ENCODE results near the gene ADM2.
A peak's percentile ranks its signal among the peaks of the same experiment; 100 is the strongest.

ADM2 gene

DNA sequence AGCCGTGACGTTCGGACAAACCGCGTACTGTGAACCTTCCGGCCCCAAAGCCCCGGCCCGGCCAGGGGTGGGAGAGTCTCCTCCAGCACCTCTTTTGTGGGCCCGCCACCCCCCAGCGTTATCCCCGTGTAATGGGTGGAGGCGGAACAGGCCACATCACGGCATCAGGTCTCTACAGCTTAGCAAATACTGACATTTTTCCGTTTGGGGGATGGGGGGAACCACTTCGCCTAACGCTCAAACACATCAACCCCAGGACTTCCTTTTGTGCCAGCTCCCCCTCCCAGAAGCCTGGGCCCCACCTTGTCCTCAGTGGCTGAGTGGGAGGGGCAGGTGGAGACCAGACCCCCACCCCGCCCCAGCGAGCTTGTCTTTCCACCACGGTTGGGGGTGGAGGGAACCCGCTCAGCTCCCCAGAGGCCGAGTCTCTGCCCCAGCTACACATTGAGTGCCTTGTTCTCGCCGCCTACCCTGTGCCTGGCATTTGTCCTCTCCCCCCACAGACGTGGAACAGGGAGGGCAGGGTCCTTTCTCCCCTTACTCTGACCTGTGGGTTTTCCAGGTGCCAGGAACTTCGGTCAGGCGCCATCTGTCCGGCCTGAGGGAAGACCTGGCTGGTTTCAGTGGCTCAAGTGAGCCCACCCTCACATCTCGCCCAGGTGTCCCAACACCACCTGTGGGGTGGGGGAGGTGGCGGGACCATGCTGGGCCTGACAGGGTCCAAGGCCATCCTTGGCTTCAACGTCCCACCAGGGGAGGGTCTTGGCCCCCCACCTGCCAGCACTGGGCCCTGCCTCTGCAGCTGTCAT, 36.1 kb upstream of the ADM2 start:
- Histone ChIP-seq H3K27me3 (ENCODE audit: control insufficient read depth, low read length) (no peaks in the 10 kb centered on the region), H3K27ac (ENCODE audit: low read depth, low read length) (peak overlapping the region; percentile 35; the same call in 1 of the 2 replicates), H3K9me2 (replicated peaks; ENCODE audit: control insufficient read depth, low read length) (no peaks in the 10 kb centered on the region), H3K36me3 (ENCODE audit: control insufficient read depth, low read length) (peaks cover 77% of the 10 kb centered on the region), H3K4me3 (ENCODE audit: low read length) (no peak overlapping the region), H3K4me2 (ENCODE audit: low read length) (no peak overlapping the region), H3K4me1 (ENCODE audit: control insufficient read depth, low read length) (peaks cover 29% of the 10 kb centered on the region), H3K9me3 (ENCODE audit: control insufficient read depth, insufficient read depth, low read length) (no peaks in the 10 kb centered on the region), H3F3A (ENCODE audit: control insufficient read depth, insufficient read depth) (peaks cover 36% of the 10 kb centered on the region), H3K79me2 (ENCODE audit: control insufficient read depth, low read length) (peaks cover 16% of the 10 kb centered on the region), H4K20me1 (ENCODE audit: control insufficient read depth, insufficient read depth, low read depth, low read length) (no peaks in the 10 kb centered on the region; the same call in 1 of the 2 replicates)
- TF ChIP-seq EZH2phosphoT487 (IDR thresholded peaks at IDR 0.05; ENCODE audit: borderline replicate concordance, low read length), result no peak
- TF ChIP-seq, protein P1, sequence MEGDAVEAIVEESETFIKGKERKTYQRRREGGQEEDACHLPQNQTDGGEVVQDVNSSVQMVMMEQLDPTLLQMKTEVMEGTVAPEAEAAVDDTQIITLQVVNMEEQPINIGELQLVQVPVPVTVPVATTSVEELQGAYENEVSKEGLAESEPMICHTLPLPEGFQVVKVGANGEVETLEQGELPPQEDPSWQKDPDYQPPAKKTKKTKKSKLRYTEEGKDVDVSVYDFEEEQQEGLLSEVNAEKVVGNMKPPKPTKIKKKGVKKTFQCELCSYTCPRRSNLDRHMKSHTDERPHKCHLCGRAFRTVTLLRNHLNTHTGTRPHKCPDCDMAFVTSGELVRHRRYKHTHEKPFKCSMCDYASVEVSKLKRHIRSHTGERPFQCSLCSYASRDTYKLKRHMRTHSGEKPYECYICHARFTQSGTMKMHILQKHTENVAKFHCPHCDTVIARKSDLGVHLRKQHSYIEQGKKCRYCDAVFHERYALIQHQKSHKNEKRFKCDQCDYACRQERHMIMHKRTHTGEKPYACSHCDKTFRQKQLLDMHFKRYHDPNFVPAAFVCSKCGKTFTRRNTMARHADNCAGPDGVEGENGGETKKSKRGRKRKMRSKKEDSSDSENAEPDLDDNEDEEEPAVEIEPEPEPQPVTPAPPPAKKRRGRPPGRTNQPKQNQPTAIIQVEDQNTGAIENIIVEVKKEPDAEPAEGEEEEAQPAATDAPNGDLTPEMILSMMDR (IDR thresholded peaks at IDR 0.05; ENCODE audit: low read depth, low read length, poor library complexity, severe bottlenecking), result no peak

GRCh38 chr22:50445880-50446707, 35.2 kb upstream of the ADM2 start:
- H3K27ac ChIP-seq (ENCODE audit: low read depth, low read length), result peak overlapping the region; percentile 35; the same call in 1 of the 2 replicates
- no peaks in the 10 kb centered on the region for H3K9me2 ChIP-seq (replicated peaks; ENCODE audit: control insufficient read depth, low read length)
- no peak overlapping the region for H3K4me3 ChIP-seq (ENCODE audit: low read length)
- H3K4me2 ChIP-seq (ENCODE audit: low read length), result no peak overlapping the region
- no peaks in the 10 kb centered on the region for H3K9me3 ChIP-seq (ENCODE audit: control insufficient read depth, insufficient read depth, low read length)
- peaks cover 44% of the 10 kb centered on the region for H3F3A ChIP-seq (ENCODE audit: control insufficient read depth, insufficient read depth)
- no peaks in the 10 kb centered on the region; the same call in 1 of the 2 replicates for H4K20me1 ChIP-seq (ENCODE audit: control insufficient read depth, insufficient read depth, low read depth, low read length)
- peaks cover 77% of the 10 kb centered on the region for H3K36me3 ChIP-seq (ENCODE audit: control insufficient read depth, low read length)
- H3K27me3 ChIP-seq (ENCODE audit: control insufficient read depth, low read length), result no peaks in the 10 kb centered on the region
- TF ChIP-seq, protein P1 (IDR thresholded peaks at IDR 0.05; ENCODE audit: low read depth, low read length, poor library complexity, severe bottlenecking), result no peak
- TF ChIP-seq EZH2phosphoT487 (IDR thresholded peaks at IDR 0.05; ENCODE audit: borderline replicate concordance, low read length), result no peak
- H3K79me2 ChIP-seq (ENCODE audit: control insufficient read depth, low read length), result peaks cover 17% of the 10 kb centered on the region
- H3K4me1 ChIP-seq (ENCODE audit: control insufficient read depth, low read length), result peaks cover 37% of the 10 kb centered on the region

- H4K20me1 ChIP-seq (ENCODE audit: control insufficient read depth, insufficient read depth, low read depth, low read length), result no peaks in the 10 kb centered on the region; the same call in 1 of the 2 replicates
- TF ChIP-seq, protein P1 (IDR thresholded peaks at IDR 0.05; ENCODE audit: low read depth, low read length, poor library complexity, severe bottlenecking), result no peak
- no peak for TF ChIP-seq EZH2phosphoT487 (IDR thresholded peaks at IDR 0.05; ENCODE audit: borderline replicate concordance, low read length)
- H3K27me3 ChIP-seq (ENCODE audit: control insufficient read depth, low read length), result no peaks in the 10 kb centered on the region
- H3K9me2 ChIP-seq (replicated peaks; ENCODE audit: control insufficient read depth, low read length), result no peaks in the 10 kb centered on the region
- no peaks in the 10 kb centered on the region for H3K9me3 ChIP-seq (ENCODE audit: control insufficient read depth, insufficient read depth, low read length)
- H3F3A ChIP-seq (ENCODE audit: control insufficient read depth, insufficient read depth), result peaks cover 49% of the 10 kb centered on the region
- peaks cover 20% of the 10 kb centered on the region for H3K79me2 ChIP-seq (ENCODE audit: control insufficient read depth, low read length)
- H3K27ac ChIP-seq (ENCODE audit: low read depth, low read length), result no peak overlapping the region
- H3K4me3 ChIP-seq (ENCODE audit: low read length), result no peak overlapping the region
- H3K36me3 ChIP-seq (ENCODE audit: control insufficient read depth, low read length), result peaks cover 81% of the 10 kb centered on the region
- no peak overlapping the region for H3K4me2 ChIP-seq (ENCODE audit: low read length)
- peaks cover 45% of the 10 kb centered on the region for H3K4me1 ChIP-seq (ENCODE audit: control insufficient read depth, low read length)
These were observed 34.4 kb upstream of the ADM2 start for GRCh38 chr22:50446708-50447575.
